ENCODE results near the gene NUP42. TPM values are rescaled to one million over a fixed set of nuclear protein-coding genes. Genes with fewer than 3 reads are reported as not detected.

NUP42 gene
- total and polyA plus RNA-seq, 2 donors (not counting 3 experiments of a cell fraction or from before 2014, with no cell fraction given) = 31.5 to 38.6 TPM

DNA sequence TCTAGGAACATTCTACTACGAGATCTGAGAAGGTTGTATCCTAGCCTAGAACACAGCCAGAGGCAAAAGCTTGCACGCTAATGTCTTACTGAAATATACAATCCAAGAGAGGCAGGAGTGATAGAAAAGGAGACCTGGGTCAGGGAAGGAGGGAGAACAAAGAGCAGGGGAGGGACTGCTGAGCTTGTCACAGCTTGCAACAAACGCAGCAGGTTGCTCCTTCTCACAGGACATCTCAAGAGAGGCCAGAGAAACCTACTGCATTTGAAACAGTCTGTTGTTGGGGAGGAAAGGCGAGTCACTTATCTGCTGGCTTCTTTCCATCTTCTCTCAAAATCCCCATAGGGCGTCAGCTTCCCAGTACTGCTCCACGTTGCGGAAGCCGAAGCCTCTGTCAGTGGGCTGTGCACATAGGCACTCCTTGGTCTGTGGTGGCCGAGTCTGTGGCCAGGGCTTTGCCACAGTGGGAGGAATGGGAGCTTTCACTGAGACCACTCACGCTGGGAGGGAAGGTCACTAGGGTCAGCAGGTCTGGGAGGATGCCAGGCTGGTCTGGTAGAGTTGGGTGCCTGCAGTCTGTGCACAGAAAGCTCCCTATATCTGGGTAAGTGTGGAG, 39.0 kb downstream of the NUP42 start:
- Histone ChIP-seq H3K4me3 (replicated peaks in 1 of 3; ENCODE audit: insufficient read depth in 1 of 3, low read depth in 1 of 3, low read length in 3 of 3) (no peak overlapping the region), H2AFZ (ENCODE audit: low read depth, low read length) (no peak overlapping the region), H3K9ac (replicated peaks; ENCODE audit: extremely low read depth, insufficient read depth, low read length) (no peak overlapping the region), H3K4me1 (ENCODE audit: control insufficient read depth, extremely low read depth, insufficient read depth, low read length) (no peaks in the 10 kb centered on the region), H3K36me3 (ENCODE audit: control insufficient read depth in 2 of 2, extremely low read depth in 1 of 2, insufficient read depth in 2 of 2, low read length in 2 of 2) (no peaks in the 10 kb centered on the region), H3K27me3 (ENCODE audit: control insufficient read depth in 2 of 2, insufficient read depth in 2 of 2, low read length in 2 of 2) (peaks cover 0 to 3% of the 10 kb centered on the region in 2 experiments), H3K79me2 (ENCODE audit: control insufficient read depth, insufficient read depth, low read length) (no peaks in the 10 kb centered on the region), H3K9me3 (replicated peaks; ENCODE audit: control insufficient read depth, insufficient read depth, low read length) (no peaks in the 10 kb centered on the region), H4K20me1 (replicated peaks; ENCODE audit: control insufficient read depth, extremely low read depth, insufficient read depth, low read length) (no peaks in the 10 kb centered on the region), H3K4me2 (ENCODE audit: insufficient read depth, low read length) (no peak overlapping the region), H3K9me1 (replicated peaks; ENCODE audit: control insufficient read depth, extremely low read depth, insufficient read depth, low read length) (no peaks in the 10 kb centered on the region), H3K27ac (ENCODE audit: insufficient read depth, low read depth, low read length) (no peak overlapping the region)
- ChIA-PET POLR2A (no interaction called here), CTCF (interaction anchor here (0.9 kb wide), 1 partner anchor 21 kb away, joined by 3 read pairs; no protein-coding TSS in a partner anchor)
- no peak for FAIRE-seq
- dilution Hi-C loops (cut with MboI; ENCODE audit: extremely low pct_ligation_motif_present, low sequenced_read_pairs) = no loop called here
- intact Hi-C loops (cut with micrococcal nuclease) = no loop called here
- no TSS peak for BruUV-seq (replicated peaks)
- TF ChIP-seq GATA2 (IDR thresholded peaks at IDR 0.05; ENCODE audit: insufficient read depth, insufficient read length, low read depth, low read length) = no peak
- TF ChIP-seq EZH2 (IDR thresholded peaks at IDR 0.05; ENCODE audit: borderline replicate concordance, low read depth, low read length, severe bottlenecking) = no peak
- TF ChIP-seq FOS (IDR thresholded peaks at IDR 0.05; ENCODE audit: borderline replicate concordance, insufficient read depth, low read length) = no peak
- TF ChIP-seq MYC (IDR thresholded peaks at IDR 0.05; ENCODE audit: low read depth, low read length) = no peak
- TF ChIP-seq POLR2AphosphoS5 (IDR thresholded peaks at IDR 0.05; ENCODE audit: insufficient read depth, low read depth, low read length) = no peak
- TF ChIP-seq JUN (IDR thresholded peaks at IDR 0.05; ENCODE audit: borderline replicate concordance, insufficient read depth, insufficient read length, low read depth) = no peak
- no peak for TF ChIP-seq POLR2A (IDR thresholded peaks at IDR 0.05; ENCODE audit: low read depth, low read length)
- TF ChIP-seq, protein P1, sequence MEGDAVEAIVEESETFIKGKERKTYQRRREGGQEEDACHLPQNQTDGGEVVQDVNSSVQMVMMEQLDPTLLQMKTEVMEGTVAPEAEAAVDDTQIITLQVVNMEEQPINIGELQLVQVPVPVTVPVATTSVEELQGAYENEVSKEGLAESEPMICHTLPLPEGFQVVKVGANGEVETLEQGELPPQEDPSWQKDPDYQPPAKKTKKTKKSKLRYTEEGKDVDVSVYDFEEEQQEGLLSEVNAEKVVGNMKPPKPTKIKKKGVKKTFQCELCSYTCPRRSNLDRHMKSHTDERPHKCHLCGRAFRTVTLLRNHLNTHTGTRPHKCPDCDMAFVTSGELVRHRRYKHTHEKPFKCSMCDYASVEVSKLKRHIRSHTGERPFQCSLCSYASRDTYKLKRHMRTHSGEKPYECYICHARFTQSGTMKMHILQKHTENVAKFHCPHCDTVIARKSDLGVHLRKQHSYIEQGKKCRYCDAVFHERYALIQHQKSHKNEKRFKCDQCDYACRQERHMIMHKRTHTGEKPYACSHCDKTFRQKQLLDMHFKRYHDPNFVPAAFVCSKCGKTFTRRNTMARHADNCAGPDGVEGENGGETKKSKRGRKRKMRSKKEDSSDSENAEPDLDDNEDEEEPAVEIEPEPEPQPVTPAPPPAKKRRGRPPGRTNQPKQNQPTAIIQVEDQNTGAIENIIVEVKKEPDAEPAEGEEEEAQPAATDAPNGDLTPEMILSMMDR (IDR thresholded peaks at IDR 0.05; ENCODE audit: extremely low read depth in 1 of 2, insufficient read depth in 1 of 2, low read depth in 1 of 2, low read length in 2 of 2) = no peak
- TF ChIP-seq, protein P2, sequence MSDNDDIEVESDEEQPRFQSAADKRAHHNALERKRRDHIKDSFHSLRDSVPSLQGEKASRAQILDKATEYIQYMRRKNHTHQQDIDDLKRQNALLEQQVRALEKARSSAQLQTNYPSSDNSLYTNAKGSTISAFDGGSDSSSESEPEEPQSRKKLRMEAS (IDR thresholded peaks at IDR 0.05; ENCODE audit: insufficient read depth, insufficient read length) = no peak
- DNase-seq (ENCODE audit: low read depth, low spot score) = no peak

All from endothelial cell of umbilical vein (primary cell).